Osteocyte (in vitro differentiated cells): ENCODE measurements around the gene TMEM8B. TPM values are rescaled to one million over a fixed set of nuclear protein-coding genes. Genes with fewer than 3 reads are reported as not detected.

ENCODE experiments used
- DNase-seq: peaks from one replicate; pipeline ENCODE4 v3.0.0; 2021; ENCODE audit warnings: mixed read lengths; ENCODE audit not compliant: unreplicated experiment; ENCODE audit errors: extremely low spot score
- H3K27ac Mint-ChIP-seq: one replicate; pipeline ENCODE4 v1.8.0; 2021; ENCODE audit warnings: mild to moderate bottlenecking, mixed read lengths; ENCODE audit not compliant: unreplicated experiment
- H3K27me3 Mint-ChIP-seq: one replicate; pipeline ENCODE4 v1.8.0; 2021; ENCODE audit warnings: mixed read lengths; ENCODE audit not compliant: unreplicated experiment
- H3K36me3 Mint-ChIP-seq: one replicate; pipeline ENCODE4 v1.8.0; 2021; ENCODE audit warnings: mixed read lengths; ENCODE audit not compliant: unreplicated experiment
- H3K4me1 Mint-ChIP-seq: one replicate; pipeline ENCODE4 v1.8.0; 2021; ENCODE audit warnings: mixed read lengths; ENCODE audit not compliant: unreplicated experiment
- H3K4me3 Mint-ChIP-seq: one replicate; pipeline ENCODE4 v1.8.0; 2021; ENCODE audit warnings: mild to moderate bottlenecking, moderate library complexity, mixed read lengths; ENCODE audit not compliant: unreplicated experiment
- H3K9me3 Mint-ChIP-seq: one replicate; pipeline ENCODE4 v1.8.0; 2021; ENCODE audit warnings: mixed read lengths; ENCODE audit not compliant: unreplicated experiment
- CTCF ChIP-seq: fragments of 200-600 bp; sonication (generic); IDR thresholded peaks from 2 replicates; pipeline ENCODE4 v1.5.0; 2021; ENCODE audit warnings: antibody characterized with exemption, mild to moderate bottlenecking, moderate library complexity
- total RNA-seq: library from RNA; stranded (reverse); gene quantifications from 2 replicates; pipeline ENCODE4 v1.2.1, GENCODE V29; 2021

TMEM8B gene
- total RNA-seq, 1 donor from 2014 or later = 29.9 TPM

- Mint-ChIP-seq H3K4me3 (no peak overlapping the region), H3K4me1 (peaks cover 9% of the 10 kb centered on the region), H3K27ac (no peak overlapping the region), H3K27me3 (no peaks in the 10 kb centered on the region), H3K9me3 (no peaks in the 10 kb centered on the region), H3K36me3 (peaks cover 10% of the 10 kb centered on the region)
- TF ChIP-seq CTCF = no peak
- DNase-seq = no peak
These were observed 10.9 kb downstream of the TMEM8B start for GRCh38 chr9:35839926-35840325.

GRCh38 chr9:35840881-35841644 lies 12.0 kb downstream of the TMEM8B start:
- H3K27ac Mint-ChIP-seq = no peak overlapping the region
- H3K4me1 Mint-ChIP-seq = peaks cover 11% of the 10 kb centered on the region
- H3K27me3 Mint-ChIP-seq = no peaks in the 10 kb centered on the region
- DNase-seq = no peak
- H3K9me3 Mint-ChIP-seq = no peaks in the 10 kb centered on the region
- H3K36me3 Mint-ChIP-seq = peaks cover 6% of the 10 kb centered on the region
- H3K4me3 Mint-ChIP-seq = no peak overlapping the region
- no peak for TF ChIP-seq CTCF

- no peak for DNase-seq
- H3K4me3 Mint-ChIP-seq = no peak overlapping the region
- no peaks in the 10 kb centered on the region for H3K27me3 Mint-ChIP-seq
- peaks cover 6% of the 10 kb centered on the region for H3K36me3 Mint-ChIP-seq
- H3K4me1 Mint-ChIP-seq = peaks cover 11% of the 10 kb centered on the region
- no peaks in the 10 kb centered on the region for H3K9me3 Mint-ChIP-seq
- TF ChIP-seq CTCF = no peak
- no peak overlapping the region for H3K27ac Mint-ChIP-seq
These were observed 12.5 kb downstream of the TMEM8B start for GRCh38 chr9:35841645-35841900.

- Mint-ChIP-seq H3K36me3 (peaks cover 4% of the 10 kb centered on the region), H3K27me3 (no peaks in the 10 kb centered on the region), H3K4me3 (no peak overlapping the region), H3K27ac (no peak overlapping the region), H3K9me3 (no peaks in the 10 kb centered on the region), H3K4me1 (peaks cover 11% of the 10 kb centered on the region)
- no peak for DNase-seq
- no peak for TF ChIP-seq CTCF
These were observed 13.2 kb downstream of the TMEM8B start for GRCh38 chr9:35842020-35842745.

- Mint-ChIP-seq H3K4me3 (no peak overlapping the region), H3K27me3 (no peaks in the 10 kb centered on the region), H3K4me1 (peaks cover 11% of the 10 kb centered on the region), H3K27ac (no peak overlapping the region), H3K9me3 (no peaks in the 10 kb centered on the region), H3K36me3 (peaks cover 8% of the 10 kb centered on the region)
- TF ChIP-seq CTCF = no peak
- no peak for DNase-seq
These were observed 13.8 kb downstream of the TMEM8B start for GRCh38 chr9:35842795-35843194.
